ENCODE results near the gene PCDHB1. TPM values are rescaled to one million over a fixed set of nuclear protein-coding genes. Genes with fewer than 3 reads are reported as not detected.
A peak's percentile ranks its signal among the peaks of the same experiment; 100 is the strongest.

Gene PCDHB1
- total and polyA plus RNA-seq, 2 experiments from 2014 or later: 0.17 TPM; not detected in 1

GRCh38 chr5:141039517-141039916 lies 11.7 kb upstream of the PCDHB1 start:
- Histone ChIP-seq H3K4me2 (peak overlapping the region; percentile 91), H3K79me2 (no peaks in the 10 kb centered on the region), H2AFZ (no peak overlapping the region), H3K9me3 (ENCODE audit: low read depth) (no peaks in the 10 kb centered on the region), H3K27me3 (no peaks in the 10 kb centered on the region), H3K4me3 (peak overlapping the region; percentile 38), H3K9me2 (replicated peaks; ENCODE audit: insufficient read depth) (no peaks in the 10 kb centered on the region), H4K20me1 (ENCODE audit: insufficient read depth, poor library complexity, severe bottlenecking) (no peaks in the 10 kb centered on the region), H3K36me3 (replicated peaks; ENCODE audit: insufficient read depth, low read depth) (no peaks in the 10 kb centered on the region), H3K4me1 (ENCODE audit: insufficient read depth) (no peaks in the 10 kb centered on the region), H3K27ac (peak overlapping the region; percentile 89)
- peak; percentile 80 for DNase-seq (ENCODE audit: low spot score)
- no peak for TF ChIP-seq EZH2 (IDR thresholded peaks at IDR 0.05; ENCODE audit: borderline replicate concordance)
- TF ChIP-seq CTCF (IDR thresholded peaks at IDR 0.05; ENCODE audit: poor library complexity): no peak
- TF ChIP-seq EZH2phosphoT487 (IDR thresholded peaks at IDR 0.05; ENCODE audit: low read depth, severe bottlenecking, unreplicated experiment): no peak
- WGBS (ENCODE audit: low lambda C conversion rate, missing lambda C conversion rate): 38% methylated on average over 3 of the region's 3 CpGs

DNA sequence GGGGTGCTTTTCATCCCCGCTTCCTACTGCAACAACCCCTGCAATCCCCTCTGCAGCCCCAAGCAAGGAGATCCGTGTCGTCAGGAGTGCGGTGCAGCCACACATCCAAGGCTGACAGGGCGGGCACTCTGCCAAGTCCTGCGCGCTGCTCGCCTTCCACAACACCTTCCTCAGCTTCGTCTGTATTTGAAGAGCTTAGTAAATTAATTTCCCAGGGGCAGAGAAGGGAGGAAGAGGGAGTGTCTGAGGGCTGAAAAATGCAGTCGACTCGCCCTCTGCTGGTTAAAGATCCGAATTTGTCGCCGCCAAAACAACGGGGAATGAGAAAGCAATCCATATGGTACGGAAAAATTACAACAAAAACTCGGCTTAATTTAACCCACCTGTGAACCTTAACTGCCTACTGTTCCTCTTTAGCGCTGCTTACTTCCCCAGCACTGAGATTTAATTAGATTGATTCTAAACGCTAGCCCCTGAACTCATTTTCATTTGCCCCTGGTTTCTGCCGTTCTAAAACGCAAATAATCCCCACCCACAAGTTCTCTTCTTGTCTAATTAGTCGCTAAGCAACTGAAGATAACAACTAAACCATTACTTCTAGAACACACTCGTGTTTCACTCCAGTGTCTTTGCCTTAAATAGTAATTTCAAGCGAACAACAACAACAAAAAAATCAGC lies 10.9 kb upstream of the PCDHB1 start:
- H3K9me2 ChIP-seq (replicated peaks; ENCODE audit: insufficient read depth): no peaks in the 10 kb centered on the region
- no peaks in the 10 kb centered on the region for H3K4me1 ChIP-seq (ENCODE audit: insufficient read depth)
- peak; percentile 87 for DNase-seq (ENCODE audit: low spot score)
- no peaks in the 10 kb centered on the region for H3K9me3 ChIP-seq (ENCODE audit: low read depth)
- TF ChIP-seq EZH2phosphoT487 (IDR thresholded peaks at IDR 0.05; ENCODE audit: low read depth, severe bottlenecking, unreplicated experiment): no peak
- TF ChIP-seq CTCF (IDR thresholded peaks at IDR 0.05; ENCODE audit: poor library complexity): peak; percentile 83
- TF ChIP-seq EZH2 (IDR thresholded peaks at IDR 0.05; ENCODE audit: borderline replicate concordance): no peak
- H3K27ac ChIP-seq: peak overlapping the region; percentile 89
- H3K4me2 ChIP-seq: peak overlapping the region; percentile 91
- peak overlapping the region; percentile 63 for H3K4me3 ChIP-seq
- H2AFZ ChIP-seq: peak overlapping the region; percentile 32
- no peaks in the 10 kb centered on the region for H4K20me1 ChIP-seq (ENCODE audit: insufficient read depth, poor library complexity, severe bottlenecking)
- no peaks in the 10 kb centered on the region for H3K36me3 ChIP-seq (replicated peaks; ENCODE audit: insufficient read depth, low read depth)
- H3K27me3 ChIP-seq: no peaks in the 10 kb centered on the region
- under 1% methylated on average over 24 of the region's 24 CpGs for WGBS (ENCODE audit: low lambda C conversion rate, missing lambda C conversion rate)
- no peaks in the 10 kb centered on the region for H3K79me2 ChIP-seq

GRCh38 chr5:141040771-141041426 lies 10.3 kb upstream of the PCDHB1 start:
- Histone ChIP-seq H3K4me2 (peak overlapping the region; percentile 91), H3K27me3 (no peaks in the 10 kb centered on the region), H3K36me3 (replicated peaks; ENCODE audit: insufficient read depth, low read depth) (no peaks in the 10 kb centered on the region), H3K27ac (peak overlapping the region; percentile 89), H2AFZ (peak overlapping the region; percentile 32), H3K9me2 (replicated peaks; ENCODE audit: insufficient read depth) (no peaks in the 10 kb centered on the region), H3K4me1 (ENCODE audit: insufficient read depth) (no peaks in the 10 kb centered on the region), H3K4me3 (peak overlapping the region; percentile 63), H4K20me1 (ENCODE audit: insufficient read depth, poor library complexity, severe bottlenecking) (no peaks in the 10 kb centered on the region), H3K9me3 (ENCODE audit: low read depth) (no peaks in the 10 kb centered on the region), H3K79me2 (no peaks in the 10 kb centered on the region)
- peak; percentile 89 for TF ChIP-seq CTCF (IDR thresholded peaks at IDR 0.05; ENCODE audit: poor library complexity)
- TF ChIP-seq EZH2phosphoT487 (IDR thresholded peaks at IDR 0.05; ENCODE audit: low read depth, severe bottlenecking, unreplicated experiment): no peak
- peak; percentile 98 for DNase-seq (ENCODE audit: low spot score)
- under 1% methylated on average over 25 of the region's 25 CpGs for WGBS (ENCODE audit: low lambda C conversion rate, missing lambda C conversion rate)
